ENCODE data around the gene LTF.

DNA sequence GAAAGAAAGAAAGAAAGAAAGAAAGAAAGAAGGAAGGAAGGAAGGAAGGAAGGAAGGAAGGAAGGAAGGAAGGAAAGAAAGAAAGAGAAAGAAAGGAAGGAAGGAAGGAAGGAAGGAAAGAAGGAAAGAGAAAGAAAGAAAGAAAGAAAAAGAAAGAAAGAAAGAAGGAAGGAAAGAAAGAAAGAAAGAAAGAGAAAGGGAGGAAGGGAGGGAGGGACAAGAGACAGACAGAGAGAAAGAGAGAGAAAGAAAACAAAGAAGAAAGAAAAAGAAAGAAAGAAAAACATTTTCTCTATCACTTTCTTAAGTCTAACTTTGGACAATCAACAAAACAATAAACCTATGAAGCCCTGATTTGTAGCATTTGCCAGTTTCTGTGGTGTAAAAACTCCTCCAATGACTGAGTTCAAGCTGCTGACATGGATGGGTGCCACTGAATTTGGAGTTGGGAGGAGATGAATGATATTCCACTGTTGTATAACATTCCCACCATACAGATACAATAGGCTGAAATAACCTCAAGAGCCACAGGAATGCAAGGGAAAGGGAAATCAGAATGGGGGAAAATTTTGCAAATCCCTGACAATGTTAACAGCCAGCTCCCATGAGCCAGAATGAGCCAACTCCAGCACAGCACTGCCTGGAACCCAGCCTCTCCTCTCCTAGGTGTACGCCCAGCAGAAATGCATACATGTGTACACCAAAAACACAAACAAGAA is 18.1 kb upstream of the LTF start:
- TF ChIP-seq, protein P1, sequence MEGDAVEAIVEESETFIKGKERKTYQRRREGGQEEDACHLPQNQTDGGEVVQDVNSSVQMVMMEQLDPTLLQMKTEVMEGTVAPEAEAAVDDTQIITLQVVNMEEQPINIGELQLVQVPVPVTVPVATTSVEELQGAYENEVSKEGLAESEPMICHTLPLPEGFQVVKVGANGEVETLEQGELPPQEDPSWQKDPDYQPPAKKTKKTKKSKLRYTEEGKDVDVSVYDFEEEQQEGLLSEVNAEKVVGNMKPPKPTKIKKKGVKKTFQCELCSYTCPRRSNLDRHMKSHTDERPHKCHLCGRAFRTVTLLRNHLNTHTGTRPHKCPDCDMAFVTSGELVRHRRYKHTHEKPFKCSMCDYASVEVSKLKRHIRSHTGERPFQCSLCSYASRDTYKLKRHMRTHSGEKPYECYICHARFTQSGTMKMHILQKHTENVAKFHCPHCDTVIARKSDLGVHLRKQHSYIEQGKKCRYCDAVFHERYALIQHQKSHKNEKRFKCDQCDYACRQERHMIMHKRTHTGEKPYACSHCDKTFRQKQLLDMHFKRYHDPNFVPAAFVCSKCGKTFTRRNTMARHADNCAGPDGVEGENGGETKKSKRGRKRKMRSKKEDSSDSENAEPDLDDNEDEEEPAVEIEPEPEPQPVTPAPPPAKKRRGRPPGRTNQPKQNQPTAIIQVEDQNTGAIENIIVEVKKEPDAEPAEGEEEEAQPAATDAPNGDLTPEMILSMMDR (IDR thresholded peaks at IDR 0.05; ENCODE audit: insufficient read depth, low read length) = no peak
- TF ChIP-seq POLR2AphosphoS5 (IDR thresholded peaks at IDR 0.05; ENCODE audit: low read depth) (no peak), GABPA (IDR thresholded peaks at IDR 0.05; ENCODE audit: low read depth) (no peak)

Data from HL-60 (cell line).